Spleen (tissue), 11 donors: ENCODE results near the gene NKX2-1. TPM values are rescaled to one million over a fixed set of nuclear protein-coding genes. Genes with fewer than 3 reads are reported as not detected.
"Not testable (repeated sequence)": the region's sequence is repeated elsewhere in the genome, so short reads cannot be mapped to it uniquely, and the experiment has no call there.

Experiments used
- DNase-seq: peaks from one replicate; pipeline ENCODE4 v3.0.0-alpha.2; 2020
- H3K27ac ChIP-seq, 8 donors: fragments of 200-600 bp; sonication (generic) in 7 of 8; 1 replicate in 4 of 8; 2 replicates in 4 of 8; pipeline versions ENCODE4 v1.5.0 to v1.8.0; 2016 to 2021; ENCODE audit warnings: inconsistent platforms in 4 of 8, mild to moderate bottlenecking in 4 of 8, moderate library complexity in 1 of 8
- H3K27me3 ChIP-seq, 7 donors: fragments of 200-600 bp; sonication (generic) in 6 of 7; replicated peaks in 1 of 7; 1 replicate in 4 of 7; 2 replicates in 3 of 7; pipeline versions ENCODE4 v1.5.0 to v1.8.0; 2016 to 2021; ENCODE audit warnings: inconsistent platforms in 3 of 7, mild to moderate bottlenecking in 1 of 7
- H3K36me3 ChIP-seq, 6 donors: fragments of 200-600 bp; sonication (generic) in 5 of 6; 1 replicate in 4 of 6; 2 replicates in 2 of 6; pipeline versions ENCODE4 v1.5.0 to v1.8.0; 2016 to 2021; ENCODE audit warnings: inconsistent platforms in 2 of 6
- H3K4me1 ChIP-seq, 6 donors: fragments of 200-600 bp; sonication (generic) in 5 of 6; 1 replicate in 3 of 6; 2 replicates in 3 of 6; pipeline versions ENCODE4 v1.5.0 to v1.8.0; 2016 to 2021; ENCODE audit warnings: inconsistent platforms in 3 of 6
- H3K4me3 ChIP-seq, 8 donors: fragments of 200-600 bp; sonication (generic) in 7 of 8; 1 replicate in 4 of 8; 2 replicates in 4 of 8; pipeline versions ENCODE4 v1.5.0 to v1.8.0; 2016 to 2021; ENCODE audit warnings: inconsistent platforms in 4 of 8, mild to moderate bottlenecking in 4 of 8, moderate library complexity in 2 of 8
- H3K9me3 ChIP-seq, 8 donors: fragments of 200-600 bp; sonication (generic) in 7 of 8; 1 replicate in 4 of 8; 2 replicates in 4 of 8; pipeline versions ENCODE4 v1.5.0 to v1.8.0; 2016 to 2021; ENCODE audit warnings: inconsistent platforms in 4 of 8
- CTCF ChIP-seq, 11 experiments: fragments of 200-600 bp in 7 of 11; fragments of 450-650 bp in 4 of 11; sonication (generic) in 4 of 11; IDR thresholded peaks in 8 of 11; conservative IDR thresholded peaks in 3 of 11; 1 replicate in 7 of 11; 2 replicates in 4 of 11; pipeline versions ENCODE4 v1.4.0 to v1.8.0; 2016 to 2021; ENCODE audit warnings: antibody characterized with exemption in 11 of 11, inconsistent platforms in 4 of 11, mild to moderate bottlenecking in 1 of 11
- POLR2A ChIP-seq, 3 donors: fragments of 450-650 bp; IDR thresholded peaks; one replicate each; pipeline ENCODE4 v1.5.1; 2017; ENCODE audit warnings: antibody characterized with exemption in 3 of 3, mild to moderate bottlenecking in 1 of 3
- POLR2AphosphoS5 ChIP-seq, 3 donors: sonication (generic); formaldehyde crosslinking; IDR thresholded peaks; one replicate each; pipeline ENCODE4 v1.5.1; 2017; ENCODE audit warnings: antibody characterized with exemption in 3 of 3
- WGBS, 5 donors: extraction: QIAGEN DNeasy Blood & Tissue Kit in 3 of 5; methylation state at CpG; one replicate each; pipeline versions ENCODE4 v1.1.5 to v1.1.7; 2013 to 2018; 5-methylcytosine and 5-hydroxymethylcytosine counted together
- intact Hi-C: fragments of 100-400 bp; cut with DNase I; formaldehyde crosslinking; loops from one replicate; pipeline ENCODE4 v1.15.0; 2023; ENCODE audit warnings: low total_unique reads
- polyA plus RNA-seq, 3 donors: library from polyadenylated mRNA; stranded (reverse); fragments of 200-250 nt; gene quantifications; one replicate each; pipeline ENCODE4 v1.2.1, GENCODE V29; 2013
- total RNA-seq, 7 donors: library from RNA; depleted of rRNA in 3 of 7; stranded (reverse); fragments of >200 nt in 3 of 7; fragmentation: NEBNext Ultra II Directional in 4 of 7; extraction: Animal tissue kit (Norgen Biotek cat#: 25700) in 4 of 7; gene quantifications; one replicate each; pipeline versions ENCODE4 v1.1.0 to v1.2.1, GENCODE V29; 2016 to 2021
- donor health status: healthy with polysubstance abuse.
- donor health status: DM: no; HTN: no; CAD: no; lungs with moderate emphysema.
- donor health status: DM: no; HTN: no; CAD: no.
- donor health status: Bipolar disorder and iron deficiency.
- donor health status: healthy.
- donor health status: DM: no; HTN: no; CAD: no.
- donor health status: DM: yes; HTN: yes; CAD: no.

The NKX2-1 gene
- total and polyA plus RNA-seq, 10 donors = not detected

GRCh38 chr14:36477266-36477665 lies 42.8 kb downstream of the NKX2-1 start:
- Histone ChIP-seq H3K27ac (no peak overlapping the region), H3K27me3 (peaks cover 0 to 10% (median 0%) of the 10 kb centered on the region in 7 donors), H3K4me1 (no peaks in the 10 kb centered on the region), H3K9me3 (no peaks in the 10 kb centered on the region), H3K4me3 (no peak overlapping the region), H3K36me3 (no peaks in the 10 kb centered on the region)
- intact Hi-C loops = no loop called here
- DNase-seq = no peak
- WGBS, 5 donors = 62 to 84% (median 71%) methylated on average over 6 of the region's 6 CpGs
- TF ChIP-seq POLR2AphosphoS5 (IDR thresholded peaks at IDR 0.05) (no peak), CTCF (IDR thresholded peaks at IDR 0.05 in 8 of 11, conservative IDR thresholded peaks at IDR 0.05 in 3 of 11) (no peak)

- intact Hi-C loops, H3K4me3 ChIP-seq, DNase-seq, H3K27ac ChIP-seq, H3K36me3 ChIP-seq, H3K9me3 ChIP-seq, H3K4me1 ChIP-seq: not testable (repeated sequence)
- 85 to 95% (median 91%) methylated on average over 7 of the region's 7 CpGs for WGBS, 5 donors
- peaks cover 0 to 10% (median 0%) of the 10 kb centered on the region in 7 donors for H3K27me3 ChIP-seq
Measured at GRCh38 chr14:36476061-36476460, 44.0 kb downstream of the NKX2-1 start.

GRCh38 chr14:36474593-36474992 lies 45.4 kb downstream of the NKX2-1 start:
- Histone ChIP-seq H3K4me3 (no peak overlapping the region), H3K9me3 (no peaks in the 10 kb centered on the region), H3K4me1 (no peaks in the 10 kb centered on the region), H3K27ac (no peak overlapping the region), H3K27me3 (peaks cover 0 to 10% (median 0%) of the 10 kb centered on the region in 7 donors), H3K36me3 (no peaks in the 10 kb centered on the region)
- no peak for DNase-seq
- intact Hi-C loops = no loop called here
- TF ChIP-seq POLR2A (IDR thresholded peaks at IDR 0.05) (no peak), POLR2AphosphoS5 (IDR thresholded peaks at IDR 0.05) (no peak), CTCF (IDR thresholded peaks at IDR 0.05 in 8 of 11, conservative IDR thresholded peaks at IDR 0.05 in 3 of 11) (no peak)
- WGBS, 5 donors = 69 to 74% (median 70%) methylated on average over 4 of the region's 4 CpGs

DNA sequence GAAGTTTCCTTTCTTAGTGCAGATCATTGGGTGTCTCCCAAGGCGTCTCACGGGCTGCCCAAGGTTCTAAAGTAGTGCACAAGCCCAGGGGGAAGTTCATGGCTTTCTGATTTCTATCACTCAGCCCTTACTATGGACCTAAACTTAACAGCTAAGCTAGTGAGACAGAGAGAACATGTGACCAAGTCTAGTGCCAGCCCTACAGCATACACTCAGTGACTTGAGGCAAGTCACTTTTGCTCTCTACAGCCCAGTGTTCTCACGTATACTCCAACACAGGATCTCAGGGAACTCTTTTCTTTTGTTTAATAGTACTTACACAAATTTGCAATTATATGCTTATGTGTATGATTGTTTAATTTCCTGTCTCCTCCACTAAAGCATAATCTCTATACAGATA lies 48.6 kb downstream of the NKX2-1 start:
- no peaks in the 10 kb centered on the region for H3K4me1 ChIP-seq
- 85 to 93% (median 86%) methylated on average over 3 of the region's 3 CpGs for WGBS, 5 donors
- H3K4me3 ChIP-seq = no peak overlapping the region
- peaks cover 0 to 2% (median 0%) of the 10 kb centered on the region in 7 donors for H3K27me3 ChIP-seq
- H3K9me3 ChIP-seq = no peaks in the 10 kb centered on the region
- DNase-seq = no peak
- H3K27ac ChIP-seq = no peak overlapping the region
- intact Hi-C loops = no loop called here
- no peak for TF ChIP-seq POLR2AphosphoS5 (IDR thresholded peaks at IDR 0.05)
- TF ChIP-seq POLR2A (IDR thresholded peaks at IDR 0.05) = no peak
- no peak for TF ChIP-seq CTCF (IDR thresholded peaks at IDR 0.05 in 8 of 11, conservative IDR thresholded peaks at IDR 0.05 in 3 of 11)
- H3K36me3 ChIP-seq = no peaks in the 10 kb centered on the region

DNA sequence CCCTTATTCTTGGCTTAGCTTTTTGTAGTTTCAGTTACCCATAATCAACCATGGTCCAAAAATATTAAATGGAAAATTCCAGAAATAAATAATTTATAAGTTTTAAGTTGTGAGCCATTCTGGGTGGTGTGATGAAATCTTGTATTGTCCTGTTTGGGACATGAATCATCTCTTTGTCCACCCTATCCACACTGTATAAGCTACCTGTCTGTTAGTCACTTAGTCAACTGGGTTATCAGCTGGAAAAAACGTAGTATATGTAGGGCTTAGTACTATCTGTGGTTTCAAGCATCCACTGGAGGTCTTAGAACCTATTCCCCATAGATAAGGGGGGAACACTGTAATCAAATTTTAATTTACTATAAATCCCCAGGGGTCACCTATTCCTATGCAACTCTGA lies 52.7 kb downstream of the NKX2-1 start:
- Histone ChIP-seq H3K4me1 (no peaks in the 10 kb centered on the region), H3K36me3 (no peaks in the 10 kb centered on the region), H3K4me3 (no peak overlapping the region), H3K27ac (no peak overlapping the region), H3K27me3 (peaks cover 0 to 2% (median 0%) of the 10 kb centered on the region in 7 donors), H3K9me3 (no peaks in the 10 kb centered on the region)
- 45 to 60% (median 50%) methylated on average over 1 of the region's 1 CpG for WGBS, 5 donors
- DNase-seq = no peak
- intact Hi-C loops = no loop called here
- TF ChIP-seq POLR2A (IDR thresholded peaks at IDR 0.05) (no peak), POLR2AphosphoS5 (IDR thresholded peaks at IDR 0.05) (no peak), CTCF (IDR thresholded peaks at IDR 0.05 in 8 of 11, conservative IDR thresholded peaks at IDR 0.05 in 3 of 11) (no peak)
